NCI-H2081 treated with DMSO at 0.1 percent for 48 hours (cell line): Measurements from ENCODE around the gene PGC.

Source experiments
- DNase-seq: peaks from one replicate; lab custom pipeline; 2025; lab: John Stamatoyannopoulos, UW

The PGC gene

GRCh38 chr6:41714556-41715273 is 32.5 kb downstream of the PGC start:
- DNase-seq = no peak

DNA sequence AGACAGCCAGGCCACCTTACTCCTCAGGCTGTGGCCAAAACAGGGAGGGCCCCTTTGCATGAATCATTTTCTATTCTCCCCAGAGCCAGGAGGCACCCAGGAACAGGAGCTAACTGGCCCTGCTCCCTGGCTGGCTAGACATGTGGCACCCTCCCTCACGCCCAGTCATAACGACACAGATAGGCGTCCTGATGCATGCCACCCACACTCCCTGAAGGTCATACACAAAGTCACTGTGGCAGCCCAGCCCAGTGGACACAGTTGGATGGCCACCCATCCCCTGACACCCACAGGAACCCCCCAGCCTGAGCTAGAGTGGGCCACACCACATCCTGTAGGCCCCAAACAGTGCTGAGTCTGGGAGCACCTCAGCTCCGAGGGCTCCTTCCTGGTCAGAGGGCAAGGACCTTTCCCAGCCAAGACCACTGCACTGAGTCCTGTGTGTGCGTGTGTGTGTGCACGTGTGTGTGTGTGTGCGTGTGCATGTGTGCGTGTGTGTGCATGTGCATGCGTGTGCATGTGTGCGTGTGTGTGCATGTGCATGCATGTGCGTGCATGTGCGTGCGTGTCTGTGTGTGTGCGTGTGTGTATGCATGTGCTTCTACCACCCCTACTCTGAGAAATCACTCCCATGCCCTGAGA is 33.4 kb downstream of the PGC start:
- no peak for DNase-seq

DNA sequence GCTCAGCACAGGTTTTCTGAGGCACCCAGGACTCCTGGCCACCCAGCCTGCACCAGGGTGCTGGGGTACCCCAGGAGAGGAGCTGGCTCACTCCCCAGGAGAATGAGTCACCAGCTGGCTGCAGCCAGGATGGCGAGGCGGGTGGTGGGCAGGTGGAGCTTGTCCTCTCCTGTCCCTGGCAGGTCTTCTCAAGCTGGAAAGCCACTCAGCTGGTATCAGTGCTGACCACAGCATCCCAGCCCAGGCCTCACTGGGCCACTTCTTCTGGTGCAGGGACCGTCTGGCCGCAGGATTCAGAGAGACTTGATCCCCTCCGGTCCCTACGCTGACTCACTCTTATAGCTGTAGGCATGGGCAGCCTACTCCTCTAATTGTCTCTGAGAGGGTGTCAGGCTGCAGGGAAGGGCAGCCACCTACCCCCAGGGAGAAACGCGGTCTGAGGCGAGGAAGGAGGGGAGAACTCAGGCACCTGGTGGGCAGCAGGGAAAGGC is 34.0 kb downstream of the PGC start:
- no peak for DNase-seq

DNA sequence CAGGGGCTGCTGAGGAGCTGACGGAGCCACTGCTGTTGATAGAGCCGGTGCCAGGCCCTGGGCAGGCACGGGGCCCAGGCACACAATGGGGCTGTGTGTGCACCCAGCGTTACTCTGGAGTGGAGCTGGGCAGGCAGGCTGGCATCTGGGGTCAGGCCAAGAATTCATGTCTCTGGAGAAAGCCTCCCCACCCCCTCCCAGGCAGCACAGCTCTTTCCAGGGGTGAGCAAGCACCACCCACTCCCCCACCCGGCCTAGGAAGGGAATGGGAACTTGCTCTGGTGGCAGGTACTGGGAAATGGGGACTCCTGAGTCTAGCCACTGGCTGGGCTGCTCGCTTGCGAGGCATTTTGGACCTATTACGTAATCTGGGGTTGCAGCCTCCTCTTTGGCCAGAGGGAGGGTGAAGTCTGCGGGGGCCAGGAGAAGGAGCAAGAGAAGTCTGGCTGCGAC is 34.5 kb downstream of the PGC start:
- DNase-seq = no peak

GRCh38 chr6:41711323-41712038 is 35.7 kb downstream of the PGC start:
- DNase-seq = no peak

DNA sequence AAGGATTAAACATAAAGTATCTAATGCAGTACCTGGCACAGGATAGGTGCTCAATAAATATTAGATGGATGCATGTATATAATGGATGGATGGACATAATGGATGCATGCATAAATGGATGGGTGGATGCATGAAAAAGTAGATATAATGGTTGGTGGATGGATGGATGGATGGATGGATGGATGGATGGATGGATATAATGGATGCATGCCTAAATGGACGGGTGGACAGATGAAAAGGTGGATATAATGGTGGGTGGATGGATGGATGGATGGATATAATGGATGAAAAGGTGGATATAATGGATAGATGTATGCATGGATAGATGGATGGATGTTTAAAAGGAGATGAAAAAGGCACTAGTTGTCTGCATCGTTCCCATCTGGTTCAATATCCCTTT is 37.8 kb downstream of the PGC start:
- no peak for DNase-seq

GRCh38 chr6:41708856-41709255 is 38.3 kb downstream of the PGC start:
- DNase-seq = no peak

DNA sequence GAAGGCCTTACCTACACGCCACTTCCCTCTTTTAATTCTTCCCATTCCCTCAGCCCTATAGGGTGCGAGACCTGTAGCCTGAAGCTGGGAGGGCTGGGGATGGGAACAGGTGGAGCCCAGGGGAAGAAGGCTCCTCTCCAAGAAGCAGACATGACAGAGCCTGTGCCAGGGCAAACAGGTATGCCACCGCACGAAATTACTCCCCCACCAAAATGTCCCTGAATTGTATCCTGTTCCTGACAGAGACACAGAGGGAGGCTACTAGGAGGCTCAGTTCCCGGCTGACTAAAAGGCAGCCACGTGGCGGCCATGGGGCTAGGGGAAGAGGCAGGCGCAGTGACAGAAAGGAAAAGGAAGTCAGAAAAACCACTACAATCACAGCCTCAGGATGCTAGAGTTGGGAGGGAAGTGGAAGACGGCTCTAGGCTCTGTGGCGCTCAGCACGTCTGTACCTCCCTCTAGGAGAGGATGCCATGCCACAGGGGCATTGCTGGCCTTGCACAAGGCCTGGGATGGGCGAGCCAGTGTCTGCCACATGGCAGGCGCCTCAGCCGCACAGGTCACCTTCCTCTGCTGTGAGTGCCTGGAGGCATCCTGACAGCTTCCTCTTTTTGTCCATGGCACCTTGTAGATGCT is 39.5 kb downstream of the PGC start:
- no peak for DNase-seq

GRCh38 chr6:41706876-41707564 is 40.2 kb downstream of the PGC start:
- DNase-seq = no peak

DNA sequence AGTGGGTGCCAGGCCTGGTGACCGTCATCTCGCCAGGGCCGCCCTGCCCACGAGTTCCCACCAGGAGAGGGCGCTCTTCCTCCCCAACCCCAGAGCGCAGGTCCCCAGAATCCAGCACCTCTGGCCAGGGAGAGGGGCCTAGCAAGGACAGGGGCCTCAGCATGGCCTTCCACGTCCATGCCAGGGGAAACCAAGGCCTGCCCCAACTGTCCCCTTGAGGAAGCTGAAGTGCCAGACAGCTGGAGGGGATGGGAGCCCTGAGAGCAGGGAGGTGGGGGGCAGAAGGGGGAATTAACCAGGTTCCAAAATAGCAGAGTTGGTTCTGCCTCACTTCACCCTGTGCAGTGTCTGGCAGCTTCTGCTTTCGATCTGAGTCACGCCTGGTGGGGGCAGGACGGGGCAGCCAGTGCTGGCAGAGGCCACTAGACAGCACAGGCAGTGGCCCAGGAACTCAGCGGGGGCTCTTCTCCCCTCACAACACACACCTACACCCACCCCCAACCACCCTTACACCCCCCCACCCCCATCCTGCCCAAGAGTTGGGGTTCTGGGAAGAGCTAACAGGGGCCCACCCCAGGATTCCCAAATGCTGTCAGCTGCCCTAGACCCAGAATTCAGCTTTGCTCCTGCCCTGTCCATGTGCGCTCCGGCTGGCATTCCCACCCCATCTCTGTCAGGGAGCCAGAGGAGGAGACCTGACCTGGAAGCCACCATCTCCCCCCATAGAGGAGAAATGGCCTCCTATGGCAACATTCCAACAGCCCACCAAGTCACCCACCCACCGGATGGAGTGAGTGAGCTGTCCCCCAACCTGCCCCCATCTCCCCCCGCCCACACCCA is 41.0 kb downstream of the PGC start:
- DNase-seq = no peak

DNA sequence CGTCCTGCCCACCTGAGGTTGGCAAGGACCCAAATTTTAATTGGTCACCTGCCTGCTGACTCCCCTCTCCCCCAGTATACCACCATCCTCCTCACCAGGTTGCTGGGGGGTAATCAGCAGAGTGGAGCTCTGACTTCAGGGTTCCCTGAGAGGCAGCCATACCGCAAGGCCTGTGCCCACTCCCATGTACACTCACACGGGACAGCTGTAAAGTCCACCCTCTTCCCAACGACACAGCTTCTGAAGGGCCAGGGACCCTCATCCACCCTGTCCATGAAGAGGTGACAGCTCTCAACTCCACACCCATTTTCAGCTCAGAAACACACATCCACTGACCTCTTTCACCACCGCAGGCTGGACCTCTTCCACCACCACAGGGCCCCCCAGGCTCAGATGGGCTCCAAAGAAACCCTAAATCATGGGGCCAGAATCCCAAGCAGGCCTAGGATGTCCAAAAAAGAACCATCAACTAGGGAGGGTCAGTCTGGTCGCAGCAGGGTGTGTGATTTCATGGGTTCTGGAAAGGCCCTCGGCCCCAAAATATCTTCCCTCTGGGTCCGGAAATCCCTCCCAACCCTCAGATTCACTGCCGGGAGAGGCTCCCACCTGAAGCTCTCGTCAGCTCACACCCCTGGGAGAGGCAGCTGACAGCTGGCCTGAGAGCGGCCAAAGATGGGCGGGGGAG is 41.7 kb downstream of the PGC start:
- no peak for DNase-seq

DNA sequence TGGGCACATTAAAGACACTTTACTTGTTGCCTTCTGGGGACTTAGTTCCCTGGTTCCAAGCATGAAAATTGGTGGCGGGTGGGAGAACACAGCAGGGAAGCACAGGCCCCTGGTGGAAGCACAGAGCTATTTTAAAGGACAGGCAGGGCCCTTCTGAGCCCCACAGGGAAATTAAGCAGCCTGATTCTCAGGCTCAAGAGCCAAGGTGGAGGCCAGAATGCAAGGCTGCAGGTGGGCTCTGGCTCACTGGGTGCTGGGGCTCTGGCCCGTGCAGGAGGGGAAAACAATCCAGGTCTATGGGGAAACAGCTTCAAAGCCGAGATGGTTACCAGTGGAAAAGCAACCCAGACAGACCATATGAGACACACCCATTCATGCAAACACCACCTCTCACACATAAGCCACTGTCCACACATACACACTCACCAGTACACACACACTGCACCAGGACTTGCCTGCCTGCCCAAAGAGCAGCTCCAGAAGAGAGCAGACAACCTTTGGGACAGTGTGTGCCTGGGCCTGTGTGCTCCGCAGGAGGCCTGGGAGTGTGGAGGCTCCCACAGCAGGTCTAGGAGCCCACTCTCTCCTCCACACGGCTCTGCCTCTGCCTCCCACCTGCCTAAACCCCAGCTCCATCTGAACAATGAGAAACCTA is 42.4 kb downstream of the PGC start:
- DNase-seq = no peak

DNA sequence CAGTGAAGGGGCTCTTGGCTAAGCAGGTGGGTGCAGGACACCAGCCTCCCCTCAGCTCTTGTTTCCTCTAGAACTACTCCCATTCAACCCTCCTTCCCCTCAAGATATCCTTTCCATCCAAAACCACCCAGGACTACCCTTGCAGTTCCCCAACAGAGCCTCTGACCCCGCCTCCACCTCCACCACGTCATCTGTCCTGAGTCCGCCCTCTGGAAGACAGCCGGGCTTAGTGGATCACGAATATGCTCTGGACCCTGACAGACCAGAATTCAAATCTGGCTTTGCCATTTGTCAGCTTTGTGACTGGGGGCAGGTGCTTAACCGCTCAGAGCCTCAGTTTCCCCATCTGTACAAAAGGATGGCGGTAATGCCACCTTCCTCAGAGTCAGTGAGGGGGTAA is 43.2 kb downstream of the PGC start:
- no peak for DNase-seq

- DNase-seq = no peak
Observed at GRCh38 chr6:41702771-41703494, 44.3 kb downstream of the PGC start.

GRCh38 chr6:41702089-41702745 is 45.0 kb downstream of the PGC start:
- DNase-seq = no peak

DNA sequence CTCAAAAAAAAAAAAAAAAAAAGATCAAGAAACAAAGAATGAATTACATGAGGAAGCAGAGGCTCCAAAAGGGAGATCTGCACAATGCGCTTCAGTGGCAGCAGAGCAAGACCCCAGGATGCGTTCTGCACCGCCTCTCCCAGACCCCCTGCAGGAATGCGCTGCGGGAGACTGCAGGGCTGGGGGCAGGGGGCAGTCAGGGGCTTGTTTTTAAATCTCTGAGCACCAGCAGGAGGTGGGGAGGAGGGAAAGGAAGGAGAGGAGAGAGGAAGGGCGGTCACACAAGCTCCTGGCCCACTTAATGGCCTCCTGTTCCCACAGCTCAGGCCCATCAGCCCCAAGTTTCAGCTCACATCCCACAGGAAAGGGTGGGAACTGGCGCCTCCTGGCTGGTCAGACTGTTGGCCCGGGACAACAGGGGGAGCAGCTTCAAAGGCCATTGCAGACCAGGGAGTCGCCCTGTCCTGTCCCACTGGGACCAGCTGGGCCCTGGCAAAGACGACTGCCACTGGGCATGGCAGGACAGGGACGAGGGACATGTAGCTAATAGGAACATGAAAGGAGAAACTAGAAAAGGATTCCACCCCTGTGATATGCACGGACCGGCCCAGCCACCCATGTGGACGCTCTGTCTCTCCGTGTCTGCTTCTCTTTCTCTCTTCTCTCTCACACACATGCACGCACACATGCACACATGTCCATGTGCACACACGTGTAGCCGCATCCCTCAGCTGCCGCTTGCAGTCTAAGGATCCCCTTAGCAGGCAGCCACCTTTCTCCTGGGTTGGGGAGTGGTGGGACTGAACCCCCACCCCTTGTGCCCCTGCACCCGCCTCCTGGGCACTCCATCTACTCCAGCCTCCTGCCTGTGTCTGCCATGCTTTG is 46.5 kb downstream of the PGC start:
- DNase-seq = no peak

GRCh38 chr6:41699063-41699462 is 48.1 kb downstream of the PGC start:
- DNase-seq = no peak
